ELF-1 (cell line): ENCODE measurements around the gene ATXN7.

ENCODE experiments used
- DNase-seq: peaks from one replicate; pipeline ENCODE4 v3.0.0-alpha.2; 2016; ENCODE audit warnings: low read depth, low spot score

Gene ATXN7

DNA sequence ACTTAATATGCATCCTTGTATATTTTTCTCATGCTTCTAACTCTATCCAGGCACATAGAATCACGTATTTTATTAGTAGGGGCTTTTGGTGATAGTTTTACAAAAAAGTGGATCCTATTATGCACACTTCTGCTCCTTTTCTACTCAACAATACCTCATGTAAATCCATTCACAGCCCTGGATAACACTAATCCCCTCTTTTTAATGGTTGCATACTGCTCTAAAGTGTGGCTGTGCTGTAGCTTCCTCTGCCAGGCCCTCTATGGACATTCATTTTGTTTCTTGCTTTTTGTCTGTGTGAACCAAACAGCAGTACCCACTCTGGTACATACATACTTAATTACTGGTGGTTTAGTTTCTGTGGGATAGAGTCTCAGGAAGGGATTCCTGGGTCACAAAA is 99.8 kb downstream of the ATXN7 start:
- no peak for DNase-seq

DNA sequence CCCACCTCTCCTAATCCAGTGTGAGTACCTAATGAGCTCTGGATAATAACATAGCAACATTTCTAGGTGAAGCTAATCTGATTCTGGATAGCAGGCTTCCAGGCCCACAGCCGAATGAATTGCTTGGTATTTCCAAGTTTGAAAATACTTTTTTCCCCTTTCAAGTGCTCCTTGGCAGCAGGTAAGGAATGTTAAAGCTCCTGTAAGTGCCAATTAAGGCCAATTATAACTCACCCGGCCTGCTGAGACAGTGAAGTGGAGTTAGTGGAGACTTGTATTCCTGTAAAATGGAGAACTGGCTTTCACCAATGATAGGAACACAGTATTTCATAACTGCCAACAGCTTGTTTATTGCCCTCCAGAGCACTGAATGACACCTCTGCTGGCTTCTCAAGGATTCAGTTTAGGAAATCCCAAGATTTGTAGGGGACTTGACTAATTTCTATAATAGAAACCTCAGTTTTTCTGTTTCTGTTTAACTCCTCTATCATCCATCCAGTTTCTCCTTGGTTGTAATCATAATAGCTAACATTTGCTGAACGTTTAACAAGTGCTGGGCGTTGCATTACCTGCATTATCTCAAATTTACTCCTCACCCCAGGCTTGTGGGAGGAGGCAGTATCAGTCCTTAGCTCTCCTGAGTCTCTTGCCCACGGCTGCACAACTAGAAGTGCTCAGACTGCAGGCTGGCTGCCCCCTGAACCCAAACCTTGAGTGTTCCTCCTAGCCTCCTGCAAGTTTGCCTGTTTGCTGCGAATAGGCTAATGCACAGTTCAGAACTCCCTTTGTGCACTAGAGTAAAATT is 101.2 kb downstream of the ATXN7 start:
- peak; percentile 36 for DNase-seq

DNA sequence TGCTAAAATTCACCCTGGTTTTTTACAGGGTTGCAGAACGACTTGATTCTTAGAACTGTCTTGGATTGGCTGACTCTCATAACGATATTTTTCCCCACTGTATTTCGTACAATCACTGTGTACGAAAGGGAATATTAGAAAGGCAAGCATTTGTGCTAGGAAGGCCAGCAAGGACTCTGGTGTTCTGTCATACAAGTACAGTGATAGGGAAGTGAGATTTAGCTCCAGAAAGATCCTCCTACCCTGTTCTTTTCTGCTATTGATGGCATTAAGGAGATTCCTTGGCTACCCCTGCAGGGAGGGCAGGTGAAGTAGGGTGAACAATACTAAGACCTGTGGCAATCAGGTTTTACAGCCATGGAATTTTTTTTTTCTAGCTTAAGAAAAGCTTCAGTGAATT is 102.3 kb downstream of the ATXN7 start:
- no peak for DNase-seq

DNA sequence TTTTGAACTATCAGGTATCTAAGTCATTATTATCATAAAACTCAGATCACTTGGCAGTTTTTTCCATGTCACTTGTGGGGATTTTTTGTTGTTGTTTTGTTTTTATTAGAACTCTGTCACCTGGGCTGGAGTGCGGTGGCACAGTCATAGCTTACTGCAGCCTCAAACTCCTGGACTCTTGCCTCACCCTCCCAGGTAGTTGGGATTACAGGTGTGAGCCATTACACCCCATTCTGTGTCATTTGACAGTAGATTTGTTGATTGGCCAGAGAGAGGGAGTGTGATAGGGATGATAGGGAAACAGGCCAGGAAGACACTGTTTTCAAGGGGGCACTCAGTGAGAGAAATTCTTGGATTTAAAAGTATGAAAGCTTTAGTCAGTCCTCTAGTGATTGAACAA is 103.2 kb downstream of the ATXN7 start:
- DNase-seq: no peak

DNA sequence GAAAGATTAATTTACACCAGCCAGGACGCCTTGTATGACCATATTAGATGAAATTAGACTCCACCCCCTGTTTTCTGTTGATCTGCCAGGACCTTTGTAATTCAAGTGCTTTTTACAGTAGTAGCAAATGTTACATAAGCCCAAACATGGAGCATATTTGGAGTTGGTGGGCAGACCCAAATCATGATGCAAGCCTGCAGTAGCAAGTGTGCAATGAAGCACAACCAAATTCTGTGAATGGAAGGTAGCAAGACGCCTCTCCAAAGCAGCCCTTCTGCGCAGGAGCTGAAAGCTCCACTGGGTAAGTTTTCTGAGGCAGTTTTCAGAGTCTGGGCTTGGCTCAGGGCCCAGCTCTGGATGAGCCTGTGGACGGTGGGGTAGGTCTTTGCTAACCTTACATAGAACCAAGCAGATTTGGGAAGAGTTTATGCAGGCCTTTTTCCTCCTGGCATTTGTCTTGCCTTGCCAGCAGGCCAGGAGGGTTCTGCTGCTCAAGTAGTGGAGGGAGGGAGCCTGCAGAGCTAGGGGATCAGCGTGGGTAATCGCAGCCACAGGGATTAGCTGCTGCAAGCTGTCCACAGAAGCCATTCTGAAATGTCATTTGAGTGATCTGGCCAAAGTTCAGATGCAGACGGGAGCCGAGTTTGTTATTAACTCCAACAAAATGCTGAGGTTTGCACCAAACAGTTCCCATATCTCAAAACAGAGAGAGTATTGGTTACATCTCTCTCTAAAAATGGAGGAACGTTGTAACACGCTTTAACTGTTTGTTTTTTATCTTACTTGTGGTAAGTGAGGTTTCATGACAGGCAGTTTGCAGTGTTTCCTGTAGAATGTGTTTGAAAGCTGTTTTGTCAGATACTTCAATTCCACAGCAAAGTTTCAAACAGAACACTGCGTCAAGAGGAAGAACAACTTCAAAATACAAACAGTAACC is 104.3 kb downstream of the ATXN7 start:
- DNase-seq: peak; percentile 53

DNA sequence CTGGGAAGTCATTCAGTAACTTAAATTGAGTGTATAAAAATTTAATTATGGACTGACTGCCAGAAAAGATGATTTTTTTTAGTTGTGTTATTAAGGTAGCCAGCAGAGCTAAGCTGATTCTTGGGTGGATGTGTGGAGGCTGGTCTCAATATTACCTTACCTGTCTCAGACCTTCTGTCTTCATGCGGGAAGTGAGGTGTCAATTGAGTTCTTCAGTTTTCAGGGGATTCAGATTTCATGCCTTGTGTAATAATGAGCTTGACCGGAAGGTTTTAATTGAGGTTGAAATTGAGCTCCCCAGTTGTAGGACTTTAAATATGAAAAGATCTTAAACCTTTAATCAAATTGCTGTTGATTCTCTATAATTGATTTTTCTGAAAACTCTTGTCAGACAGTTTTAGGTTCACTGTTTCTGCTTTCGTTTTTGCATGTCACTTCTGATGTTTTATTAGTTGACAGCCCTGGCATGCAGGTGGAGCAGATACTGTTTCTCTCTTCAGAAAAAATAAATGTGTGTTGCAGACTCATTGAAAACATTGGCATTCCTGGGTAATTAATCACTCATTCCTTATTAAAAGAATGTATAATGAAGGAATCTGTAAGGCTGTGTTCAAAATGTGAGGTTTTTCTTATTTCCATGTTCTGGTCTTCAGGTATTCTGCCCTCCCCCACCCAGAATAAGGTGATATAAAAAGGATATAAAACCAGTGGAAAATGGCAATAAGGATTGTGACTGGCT is 105.1 kb downstream of the ATXN7 start:
- DNase-seq: no peak

DNA sequence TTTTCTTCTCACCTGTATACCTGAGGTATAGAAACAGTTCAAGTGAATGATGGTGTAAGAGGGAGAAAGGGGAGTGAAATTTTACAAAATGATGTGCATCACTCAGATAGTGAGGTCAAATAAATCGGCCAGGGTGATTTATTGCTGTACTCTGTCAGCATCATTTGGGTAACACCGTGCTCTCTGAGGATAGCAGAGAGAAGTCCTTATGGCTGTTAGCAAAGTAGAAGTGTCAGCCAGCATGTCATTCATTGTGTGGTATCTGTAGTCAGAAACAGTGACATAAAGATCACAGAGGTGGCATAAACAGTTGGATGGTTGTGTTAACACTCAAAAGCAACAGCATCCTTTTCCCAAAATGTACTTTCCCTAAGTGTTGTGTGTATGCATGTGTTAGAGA is 106.2 kb downstream of the ATXN7 start:
- DNase-seq: no peak

DNA sequence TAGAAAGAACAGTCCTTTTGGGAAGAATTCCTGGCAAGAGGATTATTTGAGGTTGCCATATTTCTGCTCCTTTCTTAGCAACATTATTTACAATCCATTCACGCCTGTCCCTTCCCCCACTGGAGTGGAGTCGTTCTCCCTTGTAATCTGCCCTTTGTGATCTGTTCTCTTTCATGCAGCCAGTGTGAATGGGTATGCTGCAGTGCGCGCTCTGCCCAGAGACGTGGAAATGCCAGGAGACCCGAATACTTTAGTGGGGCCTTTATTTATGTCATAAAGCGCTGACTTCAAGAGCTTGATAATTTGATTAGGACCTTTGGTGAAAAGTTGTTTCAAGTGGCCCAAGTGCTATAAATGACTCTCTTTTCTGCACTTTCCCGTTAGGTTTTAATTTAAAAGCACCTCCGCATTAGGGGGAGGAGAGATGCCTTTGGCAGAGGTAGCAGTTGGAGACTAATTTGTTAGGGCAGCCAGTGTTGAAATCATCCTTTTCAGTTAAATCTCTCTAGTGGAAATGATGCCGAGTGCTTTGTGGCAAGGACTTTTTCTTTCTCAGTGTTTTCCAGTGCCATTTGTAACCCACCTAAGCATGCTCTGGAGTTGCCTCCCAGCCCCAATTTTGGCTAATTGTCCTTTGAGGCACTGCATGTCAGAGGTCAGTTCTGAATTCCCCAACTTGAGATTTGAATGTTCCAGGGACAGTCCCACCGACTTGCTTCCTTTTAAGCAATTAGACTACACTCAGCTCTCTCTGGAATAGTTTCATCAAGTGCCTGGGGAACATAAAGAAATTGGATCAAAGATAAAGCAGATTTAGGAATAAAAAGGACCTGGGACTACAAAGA is 107.2 kb downstream of the ATXN7 start:
- peak; percentile 42 for DNase-seq

DNA sequence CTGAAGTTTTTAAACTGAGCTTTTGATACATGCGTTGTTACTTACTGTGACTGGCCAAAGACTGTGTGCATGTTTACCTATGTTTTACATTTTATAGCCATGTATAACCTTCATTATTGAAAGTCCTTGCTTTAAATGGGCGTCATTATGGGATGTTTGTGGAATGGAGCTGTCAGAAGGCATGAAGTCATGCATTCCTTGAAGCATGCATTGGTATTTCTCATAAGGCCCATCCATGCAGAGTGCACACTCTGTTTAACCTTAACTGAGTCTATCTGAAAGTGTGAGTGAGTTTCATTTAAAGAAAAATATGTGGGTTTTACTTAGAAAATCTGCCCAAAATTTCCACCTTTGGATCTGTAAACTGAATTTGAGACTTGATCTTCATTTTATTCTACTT is 108.5 kb downstream of the ATXN7 start:
- DNase-seq: no peak

DNA sequence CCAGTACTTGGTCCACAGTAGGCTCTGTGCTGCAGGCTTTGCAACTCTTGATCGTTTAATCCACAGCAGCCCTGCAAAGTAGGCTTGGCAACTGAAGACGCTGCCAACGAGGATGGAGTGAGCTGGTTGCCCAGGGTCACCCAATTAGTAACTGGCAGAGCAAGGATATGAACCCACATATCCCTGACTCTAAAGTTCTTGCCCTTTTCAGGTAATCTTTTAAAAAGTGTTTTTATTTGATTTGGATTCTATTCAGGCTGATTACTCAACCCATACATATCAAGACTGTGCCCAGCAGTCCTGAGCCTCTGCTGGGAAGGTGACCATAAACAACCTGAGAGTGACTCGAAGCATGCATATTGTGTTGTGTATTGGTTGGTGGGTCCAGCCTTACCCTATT is 109.3 kb downstream of the ATXN7 start:
- DNase-seq: no peak

DNA sequence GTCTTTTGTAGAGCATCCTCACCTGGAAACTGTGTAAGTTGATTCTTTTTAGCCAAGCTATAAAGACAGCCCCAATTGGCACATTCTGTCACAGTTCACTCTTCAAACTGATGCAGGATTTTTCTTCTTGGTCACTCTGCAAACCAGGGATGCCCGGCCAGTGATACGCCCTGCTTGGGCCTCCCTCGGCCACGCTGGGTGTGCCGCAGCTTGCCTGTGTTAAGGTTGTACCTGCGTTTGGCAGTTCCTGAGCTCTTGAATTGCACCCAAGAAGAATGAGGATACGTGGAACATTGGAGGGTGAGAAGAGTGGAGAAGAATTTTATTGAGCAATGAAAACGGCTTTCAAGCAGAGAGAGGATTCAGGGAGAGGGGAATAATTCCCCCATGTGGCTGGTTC is 109.7 kb downstream of the ATXN7 start:
- no peak for DNase-seq

DNA sequence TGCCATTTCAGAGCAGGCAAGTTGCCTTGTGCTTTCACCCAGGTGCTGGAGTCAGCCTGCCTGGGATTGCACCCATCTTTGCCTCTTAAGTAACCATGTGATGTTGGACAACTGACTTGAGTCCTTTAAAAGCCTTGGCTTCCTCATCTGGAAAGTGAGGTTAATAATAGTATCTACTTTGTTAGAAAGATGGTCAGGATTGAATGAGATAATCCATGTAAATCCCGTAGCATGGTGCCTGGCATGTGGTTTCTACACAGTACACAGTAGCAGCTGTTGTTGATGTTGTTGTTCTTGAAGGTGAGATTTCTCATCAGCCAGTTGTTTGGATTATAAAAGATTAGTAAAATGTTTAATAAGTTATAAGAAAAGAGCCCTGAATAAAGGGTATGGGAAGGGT is 110.8 kb downstream of the ATXN7 start:
- DNase-seq: no peak

DNA sequence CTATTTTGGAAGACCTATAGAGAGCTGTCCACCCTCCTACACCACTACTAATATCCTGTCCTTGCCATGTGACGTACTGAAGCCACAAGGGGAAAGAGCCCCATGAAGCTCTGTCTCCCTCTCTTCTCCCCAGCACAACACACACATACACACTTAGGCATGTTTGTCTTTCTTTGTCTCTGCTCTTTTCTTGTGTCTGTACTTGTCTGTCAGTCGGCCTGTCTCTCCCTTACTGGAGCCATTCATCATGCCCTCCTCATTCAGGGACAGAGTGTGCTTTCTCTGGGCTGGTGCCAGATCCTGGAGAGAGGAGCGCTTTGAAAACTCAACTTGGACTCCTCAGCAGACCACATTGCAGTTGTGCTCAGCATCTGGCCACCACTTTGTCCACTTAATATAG is 112.1 kb downstream of the ATXN7 start:
- no peak for DNase-seq

DNA sequence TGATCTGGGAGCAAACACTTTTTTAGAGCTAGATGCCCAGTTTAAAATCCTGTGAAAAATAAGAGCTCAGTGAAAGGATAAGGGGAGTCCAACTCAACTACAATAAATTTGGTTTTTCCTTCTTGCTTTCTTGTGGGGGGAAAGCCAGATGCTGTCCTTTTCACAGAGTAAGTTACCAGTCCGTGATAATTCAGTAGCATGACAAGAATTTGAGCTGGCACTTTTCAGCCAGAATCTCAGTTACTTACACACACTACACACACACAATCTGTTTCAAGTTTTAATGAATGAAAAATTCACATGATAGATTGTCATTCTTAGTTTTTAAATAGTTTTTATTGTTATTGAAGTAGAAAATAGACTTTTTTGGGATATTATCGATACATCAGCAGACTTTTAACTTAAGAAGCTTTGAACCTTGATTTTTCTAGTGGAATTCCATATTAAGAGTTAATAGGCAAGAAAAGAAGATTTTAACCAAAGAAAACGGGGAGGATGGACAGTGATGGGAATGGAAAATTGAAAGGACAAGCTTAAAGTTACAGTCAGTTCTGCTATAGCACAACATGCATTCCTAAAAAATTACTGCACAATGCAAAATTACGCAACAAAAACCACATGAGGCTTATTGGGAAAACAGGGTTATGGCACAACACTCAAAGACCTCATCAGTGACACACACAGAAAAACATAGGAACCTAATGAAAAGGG is 112.6 kb downstream of the ATXN7 start:
- DNase-seq: no peak

DNA sequence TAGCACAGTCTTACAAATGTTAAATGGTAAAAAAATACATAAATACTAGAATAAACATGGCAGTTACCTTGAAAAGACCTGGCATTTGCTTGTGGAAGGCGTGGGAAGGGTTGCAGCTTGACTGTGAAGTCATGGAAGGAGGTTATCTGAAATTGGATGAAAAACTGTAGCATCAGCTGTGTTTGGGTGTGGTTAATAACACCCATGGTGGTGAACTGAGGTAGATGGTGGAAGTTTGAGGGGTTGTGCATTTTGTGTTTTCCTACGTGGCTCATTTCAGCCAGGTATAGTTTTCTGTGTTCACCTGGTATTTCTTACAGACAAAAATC is 113.2 kb downstream of the ATXN7 start:
- DNase-seq: no peak

DNA sequence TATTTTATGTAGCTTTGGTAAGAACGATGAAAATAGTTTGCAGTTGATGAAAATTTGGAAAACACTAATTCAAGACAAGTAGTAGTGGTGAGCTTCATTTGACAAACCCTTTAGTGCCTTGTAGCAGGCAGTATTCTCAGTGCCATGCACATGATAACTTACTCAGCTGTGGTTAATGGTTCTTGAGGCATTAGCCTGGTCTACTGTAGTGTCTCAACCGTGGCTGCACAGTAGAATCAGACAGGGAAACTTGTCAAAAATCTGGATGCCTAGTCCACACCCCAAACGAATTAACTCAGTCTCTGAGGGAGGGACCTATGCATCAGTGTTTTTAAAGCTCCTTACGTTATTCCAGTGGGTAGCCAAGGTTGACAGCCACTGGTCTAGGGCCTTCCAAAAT is 114.2 kb downstream of the ATXN7 start:
- DNase-seq: no peak

DNA sequence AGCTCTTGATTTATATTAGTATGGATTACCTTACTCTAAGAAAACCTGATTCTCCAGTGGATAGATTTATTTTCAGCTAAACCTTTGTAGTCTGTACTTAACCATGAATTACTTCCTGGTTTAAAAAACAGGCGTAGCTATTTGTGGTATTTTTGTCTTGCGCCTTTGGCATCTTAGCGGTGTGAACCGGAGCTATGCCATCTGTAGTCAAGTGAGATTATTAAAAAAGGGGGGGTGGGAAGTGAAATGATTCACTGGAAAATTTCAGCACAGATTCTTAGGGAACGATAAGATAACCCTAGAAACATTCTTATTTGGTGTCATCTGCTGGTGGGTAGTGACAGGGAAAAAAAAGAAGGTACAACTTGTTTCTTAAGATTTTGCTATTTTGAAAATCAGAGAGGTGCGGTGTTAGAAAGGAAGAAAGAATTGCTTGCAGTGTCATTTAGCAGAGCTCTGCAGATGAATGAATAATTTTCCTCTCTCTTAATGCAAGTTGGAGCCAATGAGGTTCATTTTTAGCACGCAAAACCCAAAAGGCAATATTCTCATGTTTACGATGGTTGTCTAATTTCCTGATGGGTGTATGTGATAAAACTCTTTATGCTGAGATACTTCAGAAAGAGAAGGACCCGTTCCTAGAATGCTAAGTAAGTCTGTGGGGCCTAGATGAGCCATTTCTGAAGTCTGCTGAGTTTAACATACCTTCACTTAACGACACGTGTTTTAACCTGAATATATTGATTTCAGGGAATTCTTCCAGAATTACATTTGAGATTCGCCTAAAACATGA is 115.6 kb downstream of the ATXN7 start:
- no peak for DNase-seq

DNA sequence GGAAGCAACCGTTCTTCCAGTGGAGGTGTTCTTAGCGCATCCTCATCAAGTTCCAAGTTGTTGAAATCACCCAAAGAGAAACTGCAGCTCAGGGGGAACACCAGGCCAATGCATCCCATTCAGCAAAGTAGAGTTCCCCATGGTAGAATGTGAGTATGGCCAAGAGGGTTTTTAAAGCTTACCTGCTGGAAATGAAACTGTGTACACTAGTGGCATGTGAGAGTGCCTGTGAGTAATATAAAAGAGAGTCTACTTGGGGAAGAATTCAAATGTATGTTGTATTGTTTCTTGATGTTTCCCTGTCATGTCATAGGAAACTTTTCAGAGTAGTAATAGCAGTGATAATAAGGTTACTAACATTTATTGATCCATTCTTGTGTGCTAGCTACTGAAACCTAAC is 116.4 kb downstream of the ATXN7 start:
- DNase-seq: no peak

DNA sequence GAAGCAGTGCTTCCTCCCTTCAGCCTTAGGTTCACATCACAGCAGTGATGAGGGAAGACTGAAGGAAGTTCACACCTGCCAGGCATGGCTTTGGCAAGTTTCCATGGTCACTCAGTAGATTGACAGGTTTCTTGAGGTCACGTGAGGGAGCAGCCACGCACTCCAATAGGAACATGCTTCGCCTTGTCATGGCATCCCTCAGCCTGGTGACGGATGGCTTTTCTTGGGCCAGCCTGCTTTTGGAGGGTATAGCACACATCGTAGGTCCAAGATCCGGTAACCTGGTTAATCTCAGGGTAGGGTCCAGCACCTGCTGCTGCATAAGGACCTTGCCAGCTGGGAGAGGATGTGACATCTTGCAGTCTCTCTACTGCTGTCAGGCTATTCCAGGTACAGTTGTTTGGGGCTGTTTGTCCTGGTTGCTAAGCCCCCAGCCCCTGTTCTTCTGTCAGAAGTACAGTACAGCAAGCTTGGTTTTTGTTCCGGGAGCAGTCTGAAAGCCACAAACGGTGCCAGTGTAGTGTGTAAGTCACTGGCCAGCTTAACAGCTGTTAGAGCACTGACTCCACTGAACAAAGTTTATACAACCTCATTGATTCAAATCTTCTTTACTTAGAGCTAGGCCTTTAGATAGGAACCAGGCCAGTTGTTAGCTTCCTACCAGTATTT is 117.3 kb downstream of the ATXN7 start:
- no peak for DNase-seq
